Measurements from ENCODE around the gene KRT14.
"Not testable (repeated sequence)": the region's sequence is repeated elsewhere in the genome, so short reads cannot be mapped to it uniquely, and the experiment has no call there.

KRT14 gene

GRCh38 chr17:41600318-41600717, 13.6 kb upstream of the KRT14 start:
- no peak for FAIRE-seq

- no peak for FAIRE-seq
Measured at GRCh38 chr17:41599680-41600079, 13.0 kb upstream of the KRT14 start.

GRCh38 chr17:41595585-41595984, 8.9 kb upstream of the KRT14 start:
- no peak for FAIRE-seq

- FAIRE-seq: no peak
Measured at GRCh38 chr17:41594363-41594915, 7.7 kb upstream of the KRT14 start.

- FAIRE-seq: no peak
Measured at GRCh38 chr17:41593306-41593981, 6.7 kb upstream of the KRT14 start.

- FAIRE-seq: no peak
Measured at GRCh38 chr17:41592601-41593305, 6.1 kb upstream of the KRT14 start.

GRCh38 chr17:41589301-41589700, 2.6 kb upstream of the KRT14 start:
- FAIRE-seq: no peak

- no peak for FAIRE-seq
Measured at GRCh38 chr17:41588126-41588810, 1.6 kb upstream of the KRT14 start.

GRCh38 chr17:41585301-41586056, 1.2 kb downstream of the KRT14 start:
- FAIRE-seq: no peak

- FAIRE-seq: not testable (repeated sequence)
Measured at GRCh38 chr17:41584331-41584927, 2.3 kb downstream of the KRT14 start.

GRCh38 chr17:41583137-41584127, 3.3 kb downstream of the KRT14 start:
- FAIRE-seq: no peak

- FAIRE-seq: not testable (repeated sequence)
Measured at GRCh38 chr17:41582061-41582968, 4.4 kb downstream of the KRT14 start.

- no peak for FAIRE-seq
Measured at GRCh38 chr17:41581366-41582060, 5.2 kb downstream of the KRT14 start.

GRCh38 chr17:41580687-41581365, 5.9 kb downstream of the KRT14 start:
- FAIRE-seq: no peak

- no peak for FAIRE-seq
Measured at GRCh38 chr17:41580244-41580575, 6.5 kb downstream of the KRT14 start.

- no peak for FAIRE-seq
Measured at GRCh38 chr17:41579484-41580243, 7.0 kb downstream of the KRT14 start.

- no peak for FAIRE-seq
Measured at GRCh38 chr17:41578971-41579370, 7.7 kb downstream of the KRT14 start.

GRCh38 chr17:41578538-41578937, 8.2 kb downstream of the KRT14 start:
- no peak for FAIRE-seq
